Tracheal epithelial cell (primary cell): Measurements from ENCODE around the gene RPP21. TPM values are rescaled to one million over a fixed set of nuclear protein-coding genes. Genes with fewer than 3 reads are reported as not detected.

ENCODE experiments used
- total RNA-seq: library from RNA; depleted of rRNA; stranded (reverse); fragments of >200 nt; gene quantifications from 2 replicates; pipeline ENCODE4 v1.2.1, GENCODE V29; 2014

RPP21 gene
- 39.5 and 44.8 TPM in 2 replicates for total RNA-seq

GRCh38 chr6:30344868-30345671 is at the start of gene RPP21:
TSS of gene RPP21 (plus strand) at chr6:30345156. CDS start at chr6:30345172, 16 bp downstream.

GRCh38 chr6:30326526-30327231 is 18.3 kb upstream of the RPP21 start, which contains the start of gene TRIM39:
TSS of gene TRIM39 (plus strand) at chr6:30326927. CDS start at chr6:30329318, 2,391 bp downstream.

Other genes starting within 250 kb of the RPP21 start
- 0.21 TPM in 1 of 2 replicates, not detected in the other for gene TRIM31, start 232.1 kb upstream of the RPP21 start, total RNA-seq
- not detected in 2 replicates for gene TRIM40, start 209.0 kb upstream of the RPP21 start, total RNA-seq
- gene TRIM10, start 183.9 kb upstream of the RPP21 start, total RNA-seq: not detected in 2 replicates
- gene TRIM15, start 181.6 kb upstream of the RPP21 start, total RNA-seq: under 0.01 TPM in 1 of 2 replicates, not detected in the other
- 16.4 and 24.3 TPM in 2 replicates for gene TRIM26, start 131.8 kb upstream of the RPP21 start, total RNA-seq
- gene TRIM39, start 18.2 kb upstream of the RPP21 start, total RNA-seq: 10.9 and 12.5 TPM in 2 replicates
- gene HLA-E, start 144.4 kb downstream of the RPP21 start, total RNA-seq: 168 and 253 TPM in 2 replicates
- gene GNL1, start 211.3 kb downstream of the RPP21 start, total RNA-seq: 33.9 and 42.4 TPM in 2 replicates
- gene PRR3, start 212.1 kb downstream of the RPP21 start, total RNA-seq: 0.72 and 1.5 TPM in 2 replicates
- gene ABCF1, start 226.3 kb downstream of the RPP21 start, total RNA-seq: 25.6 and 37.8 TPM in 2 replicates